ENCODE data around the gene CD8B.
"Not testable (repeated sequence)": the region's sequence is repeated elsewhere in the genome, so short reads cannot be mapped to it uniquely, and the experiment has no call there.

CD8B gene

DNA sequence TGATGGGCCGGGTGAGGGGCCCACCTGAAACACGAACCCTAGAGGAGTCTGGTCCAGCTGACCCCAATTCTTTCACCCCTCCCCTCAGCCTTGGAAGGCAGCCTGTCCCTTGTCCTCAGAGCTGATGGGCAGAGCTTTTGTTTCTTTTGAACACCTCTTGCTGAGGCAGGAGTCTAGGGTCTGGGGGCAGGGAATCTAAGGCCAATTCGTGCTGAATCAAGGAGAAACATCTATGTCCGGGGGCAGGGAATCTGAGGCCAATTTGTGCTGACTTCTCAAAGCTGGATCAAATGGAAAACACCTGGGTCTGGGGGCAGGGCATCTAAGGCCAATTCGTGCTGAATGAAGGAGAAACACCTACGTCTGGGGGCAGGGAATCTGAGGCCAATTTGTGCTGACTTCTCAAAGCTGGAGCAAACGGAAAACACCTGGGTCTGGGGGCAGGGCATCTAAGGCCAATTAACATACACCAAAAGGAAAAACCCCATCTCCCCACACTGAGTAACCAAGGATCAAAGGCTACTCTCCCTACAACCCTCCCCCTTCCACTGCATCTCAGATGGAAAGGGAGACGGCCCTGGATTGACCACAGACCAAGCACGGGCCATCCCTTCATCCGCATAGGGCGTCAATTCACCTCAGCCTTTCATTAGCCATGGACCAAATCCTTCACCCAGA lies 21.7 kb downstream of the CD8B start:
- not testable (repeated sequence) for DNase-seq (ENCODE audit: low read depth)

DNA sequence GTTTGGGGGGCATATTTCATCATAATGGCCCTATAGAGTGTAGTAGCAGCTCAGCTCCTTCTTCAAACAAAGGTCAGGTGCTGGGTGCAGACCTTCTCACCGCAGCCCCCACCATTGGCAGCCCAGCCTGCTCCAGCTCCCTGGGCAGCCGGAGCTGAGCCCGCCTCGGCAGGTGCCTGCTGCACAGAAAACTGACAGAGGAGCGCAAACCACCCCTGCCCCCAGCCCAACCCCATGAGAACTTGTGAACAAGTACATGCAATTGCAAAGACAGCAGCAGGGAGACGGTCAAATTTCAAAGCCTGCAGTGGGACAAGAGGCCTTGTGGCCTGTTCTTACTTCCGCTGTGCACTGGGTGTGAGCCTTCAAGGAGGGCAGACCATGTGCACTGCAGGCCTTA lies 22.2 kb downstream of the CD8B start:
- H3K4me3 ChIP-seq (ENCODE audit: low read depth, low read length); DNase-seq (ENCODE audit: low read depth): not testable (repeated sequence)

More for the DNA sequence above, 21.7 kb downstream of the CD8B start:
- H3K4me3 ChIP-seq (ENCODE audit: low read depth, low read length): not testable (repeated sequence)

DNA sequence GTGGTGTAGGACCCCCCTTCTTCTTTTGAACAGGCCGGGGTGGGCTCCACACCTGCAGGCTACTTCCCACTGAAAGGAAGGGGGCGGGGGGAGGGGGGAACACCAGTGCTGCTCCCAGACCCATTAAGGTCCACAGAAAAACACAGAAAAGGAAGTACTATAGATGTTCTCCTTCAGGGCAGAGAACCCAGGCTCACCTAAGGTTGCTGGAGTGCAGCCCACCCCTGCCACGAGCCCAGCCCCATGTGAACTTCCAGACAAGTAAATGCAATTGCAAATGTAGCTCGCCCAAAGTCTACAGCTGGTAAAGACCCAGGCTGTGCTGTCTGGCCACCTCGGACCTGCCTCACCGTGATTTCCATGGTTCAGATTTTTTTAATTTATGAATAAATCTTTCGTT lies 24.0 kb downstream of the CD8B start:
- not testable (repeated sequence) for DNase-seq (ENCODE audit: low read depth); H3K4me3 ChIP-seq (ENCODE audit: low read depth, low read length)

DNA sequence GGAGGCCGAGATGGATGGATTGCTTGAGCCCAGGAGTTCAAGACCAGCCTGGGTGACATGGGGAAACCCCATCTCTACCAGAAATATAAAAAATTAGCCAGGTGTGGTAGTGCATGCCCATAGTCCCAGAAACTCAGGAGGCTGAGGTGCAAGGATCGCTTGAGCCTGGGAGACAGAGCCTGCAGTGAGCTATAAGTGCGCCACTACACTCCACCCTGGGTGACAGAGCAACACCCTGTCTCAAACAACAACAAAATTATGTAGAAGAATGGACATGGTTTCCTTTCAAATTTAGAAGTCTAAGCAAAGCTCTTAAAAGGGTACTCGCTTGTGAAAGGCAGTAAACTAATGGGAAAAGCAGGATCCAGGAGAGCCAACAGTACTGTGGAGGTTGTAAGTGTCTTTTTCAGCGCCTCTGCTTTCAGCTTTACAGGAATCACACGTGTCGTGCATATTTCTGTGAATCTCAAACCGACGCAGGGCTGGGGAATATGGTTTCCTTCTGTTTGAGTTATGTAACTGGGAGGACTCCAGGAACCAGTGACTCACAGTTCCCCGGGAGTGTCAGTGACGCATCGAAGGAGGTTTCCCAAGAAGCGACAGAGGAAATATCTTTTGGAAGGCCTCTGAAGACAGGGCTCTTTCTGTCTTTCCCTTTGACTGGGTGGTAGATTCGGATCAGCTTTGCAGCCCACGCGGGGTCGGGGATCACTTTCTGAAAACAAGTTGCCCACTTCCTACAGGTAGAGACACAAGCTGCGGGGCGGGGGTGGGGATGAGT lies 24.6 kb downstream of the CD8B start:
- H3K4me3 ChIP-seq (ENCODE audit: low read depth, low read length): not testable (repeated sequence)
- DNase-seq (ENCODE audit: low read depth): peak; percentile 87

DNA sequence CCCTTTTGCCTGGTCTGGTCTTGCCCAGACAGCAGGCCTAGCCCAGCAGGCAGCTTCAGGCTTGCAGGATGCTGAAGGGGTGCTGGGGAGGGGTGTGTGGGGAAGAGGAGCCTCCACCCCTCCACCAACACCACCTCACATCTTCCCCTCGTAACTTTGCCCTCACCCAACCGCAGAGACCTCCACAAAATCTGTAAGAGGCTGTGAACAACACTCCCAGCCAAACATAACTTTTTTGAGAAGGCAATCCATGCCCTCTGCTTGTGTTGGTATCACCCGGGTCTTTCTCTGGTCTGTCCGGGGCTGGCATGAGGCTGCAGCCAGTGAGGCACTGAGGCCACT lies 26.2 kb downstream of the CD8B start:
- not testable (repeated sequence) for DNase-seq (ENCODE audit: low read depth); H3K4me3 ChIP-seq (ENCODE audit: low read depth, low read length)

DNA sequence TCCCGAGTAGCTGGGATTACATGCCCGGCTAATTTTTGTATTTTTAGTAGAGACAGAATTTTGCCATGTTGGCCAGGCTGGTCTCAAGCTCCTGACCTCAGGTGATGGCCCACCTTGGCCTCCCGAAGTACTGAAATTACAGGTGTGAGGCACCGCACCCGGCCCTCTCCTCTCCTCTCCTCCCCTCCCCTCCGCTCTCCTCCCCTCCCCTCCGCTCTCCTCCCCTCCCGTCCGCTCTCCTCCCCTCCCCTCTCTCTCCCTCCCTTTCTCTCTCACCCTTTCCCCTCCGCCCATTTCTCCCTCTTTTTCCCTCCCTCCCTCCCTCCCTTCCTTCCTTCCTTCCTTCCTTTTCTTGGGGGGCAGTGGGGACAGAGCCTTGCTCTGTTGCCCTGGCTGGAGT lies 28.4 kb downstream of the CD8B start:
- TF ChIP-seq, protein P1, sequence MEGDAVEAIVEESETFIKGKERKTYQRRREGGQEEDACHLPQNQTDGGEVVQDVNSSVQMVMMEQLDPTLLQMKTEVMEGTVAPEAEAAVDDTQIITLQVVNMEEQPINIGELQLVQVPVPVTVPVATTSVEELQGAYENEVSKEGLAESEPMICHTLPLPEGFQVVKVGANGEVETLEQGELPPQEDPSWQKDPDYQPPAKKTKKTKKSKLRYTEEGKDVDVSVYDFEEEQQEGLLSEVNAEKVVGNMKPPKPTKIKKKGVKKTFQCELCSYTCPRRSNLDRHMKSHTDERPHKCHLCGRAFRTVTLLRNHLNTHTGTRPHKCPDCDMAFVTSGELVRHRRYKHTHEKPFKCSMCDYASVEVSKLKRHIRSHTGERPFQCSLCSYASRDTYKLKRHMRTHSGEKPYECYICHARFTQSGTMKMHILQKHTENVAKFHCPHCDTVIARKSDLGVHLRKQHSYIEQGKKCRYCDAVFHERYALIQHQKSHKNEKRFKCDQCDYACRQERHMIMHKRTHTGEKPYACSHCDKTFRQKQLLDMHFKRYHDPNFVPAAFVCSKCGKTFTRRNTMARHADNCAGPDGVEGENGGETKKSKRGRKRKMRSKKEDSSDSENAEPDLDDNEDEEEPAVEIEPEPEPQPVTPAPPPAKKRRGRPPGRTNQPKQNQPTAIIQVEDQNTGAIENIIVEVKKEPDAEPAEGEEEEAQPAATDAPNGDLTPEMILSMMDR (conservative IDR thresholded peaks at IDR 0.05; ENCODE audit: low read depth, low read length): no peak
- DNase-seq (ENCODE audit: low read depth): no peak
- H3K4me3 ChIP-seq (ENCODE audit: low read depth, low read length): no peak overlapping the region

DNA sequence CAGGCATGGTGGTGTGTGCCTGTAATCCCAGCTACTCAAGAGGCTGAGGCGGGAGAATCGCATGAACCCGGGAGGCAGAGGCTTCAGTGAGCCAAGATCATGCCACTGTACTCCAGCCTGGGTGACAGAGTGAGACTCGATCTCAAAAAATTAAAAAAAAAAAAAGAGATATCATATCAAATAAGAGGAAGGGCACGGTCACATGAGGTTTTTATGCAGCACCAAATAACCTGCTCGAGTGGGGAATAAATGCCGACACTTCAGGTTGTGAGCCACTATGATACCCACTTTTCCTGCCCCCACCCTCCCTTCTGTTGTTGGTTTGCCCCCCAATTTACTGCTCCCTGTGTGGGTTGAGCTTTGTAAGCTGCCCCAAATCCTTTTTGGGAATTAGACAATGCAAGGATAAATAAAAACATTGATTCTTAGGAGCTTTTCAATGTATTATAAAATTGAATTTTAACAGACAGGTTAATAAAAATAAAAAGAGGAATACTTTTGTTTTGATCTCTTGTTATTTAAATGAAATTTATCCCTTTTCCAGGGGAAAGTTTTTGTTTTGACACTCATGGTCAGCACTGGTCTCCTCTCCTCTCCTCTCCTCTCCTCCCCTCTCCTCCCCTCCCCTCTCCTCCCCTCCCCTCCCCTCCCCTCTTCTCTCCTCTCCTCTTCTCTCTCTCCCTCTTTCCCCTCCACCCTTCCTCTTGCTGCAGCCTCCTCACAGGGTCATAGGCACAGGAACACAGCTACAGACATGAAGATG lies 29.2 kb downstream of the CD8B start:
- DNase-seq (ENCODE audit: low read depth): no peak
- no peak overlapping the region for H3K4me3 ChIP-seq (ENCODE audit: low read depth, low read length)
- TF ChIP-seq, protein P1 (conservative IDR thresholded peaks at IDR 0.05; ENCODE audit: low read depth, low read length): no peak

DNA sequence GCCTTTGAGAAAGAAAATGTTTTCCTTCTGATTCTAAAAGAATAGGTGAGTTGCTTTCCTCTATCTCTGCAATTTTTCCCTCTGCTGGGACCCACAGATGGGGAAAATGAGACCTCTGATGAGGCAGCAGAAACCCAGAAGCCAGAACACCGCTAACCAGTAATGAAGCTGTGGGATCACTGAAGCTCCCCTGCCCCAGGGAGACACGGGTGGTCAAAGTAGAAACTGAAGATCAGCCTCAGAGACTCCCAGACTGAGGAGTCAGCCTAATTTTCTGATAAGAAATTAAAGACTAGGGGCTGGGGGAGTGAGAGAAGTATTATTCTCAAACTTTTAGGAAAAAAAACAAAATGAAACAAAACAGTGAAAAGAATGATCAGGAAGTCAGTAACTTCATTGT lies 30.1 kb downstream of the CD8B start:
- TF ChIP-seq, protein P1 (conservative IDR thresholded peaks at IDR 0.05; ENCODE audit: low read depth, low read length): no peak
- no peak overlapping the region for H3K4me3 ChIP-seq (ENCODE audit: low read depth, low read length)
- no peak for DNase-seq (ENCODE audit: low read depth)

DNA sequence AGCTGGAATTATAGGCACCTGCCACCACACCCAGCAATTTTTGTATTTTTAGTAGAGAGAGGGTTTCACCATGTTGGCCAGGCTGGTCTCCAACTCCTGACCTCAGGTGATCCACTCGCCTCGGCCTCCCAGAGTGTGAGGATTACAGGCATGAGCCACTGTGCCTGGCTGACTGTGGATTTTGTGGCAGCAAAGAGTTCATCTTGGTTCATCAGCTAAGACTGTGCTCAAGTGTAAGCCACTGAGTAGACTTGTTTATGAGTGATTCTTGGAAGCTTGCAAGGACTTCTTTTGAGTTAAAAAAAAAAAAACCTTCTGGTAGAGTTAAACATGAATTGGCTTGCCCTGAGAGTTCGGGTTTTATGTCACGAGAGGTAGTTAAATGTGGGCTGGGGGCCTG lies 34.7 kb downstream of the CD8B start:
- H3K4me3 ChIP-seq (ENCODE audit: low read depth, low read length): no peak overlapping the region
- DNase-seq (ENCODE audit: low read depth): no peak
- TF ChIP-seq, protein P1 (conservative IDR thresholded peaks at IDR 0.05; ENCODE audit: low read depth, low read length): no peak
